ENCODE data around the gene MTG1.

- TF ChIP-seq POLR2A (IDR thresholded peaks at IDR 0.05; ENCODE audit: low read length): no peak
- no peak for TF ChIP-seq GATA1 (IDR thresholded peaks at IDR 0.05; ENCODE audit: low read depth, low read length)
These were observed 32.7 kb upstream of the MTG1 start for GRCh38 chr10:133361227-133361626.

Measured in erythroblast (primary cell).